Astrocyte (in vitro differentiated cells and primary cell): ENCODE measurements around the gene TAF15. TPM values are rescaled to one million over a fixed set of nuclear protein-coding genes. Genes with fewer than 3 reads are reported as not detected.

Experiments used
- DNase-seq: peaks from one replicate; pipeline ENCODE4 v3.0.0-alpha.2; 2010; ENCODE audit warnings: low read depth
- FAIRE-seq: peaks from 2 replicates; lab custom pipeline; 2011; peaks lifted over from hg19 to GRCh38; lab: Jason Lieb, UNC
- H2AFZ ChIP-seq: 2 replicates; pipeline ENCODE4 v1.6.0; 2012; ENCODE audit warnings: low read depth, low read length, inconsistent platforms
- H3K27ac ChIP-seq: 2 replicates; pipeline ENCODE4 v1.5.1; 2011; ENCODE audit warnings: low read depth, low read length, inconsistent platforms
- H3K27me3 ChIP-seq: 2 replicates; pipeline ENCODE4 v1.6.0; 2011; ENCODE audit warnings: low read length, inconsistent platforms; ENCODE audit not compliant: insufficient read depth
- H3K36me3 ChIP-seq: 2 replicates; pipeline ENCODE4 v1.5.1; 2011; ENCODE audit warnings: low read length, inconsistent platforms; ENCODE audit not compliant: insufficient read depth
- H3K4me1 ChIP-seq: 2 replicates; pipeline ENCODE4 v1.5.1; 2011; ENCODE audit warnings: low read length, inconsistent platforms; ENCODE audit not compliant: insufficient read depth
- H3K4me2 ChIP-seq: 2 replicates; pipeline ENCODE4 v1.6.0; 2012; ENCODE audit warnings: low read length, inconsistent platforms
- H3K4me3 ChIP-seq: 2 replicates; pipeline ENCODE4 v1.5.1; 2011; ENCODE audit warnings: low read depth, mild to moderate bottlenecking, low read length, inconsistent platforms; ENCODE audit not compliant: insufficient read depth
- H3K79me2 ChIP-seq: 2 replicates; pipeline ENCODE4 v1.6.0; 2012; ENCODE audit warnings: mild to moderate bottlenecking, low read length, inconsistent platforms; ENCODE audit not compliant: insufficient read depth
- H3K9ac ChIP-seq: 2 replicates; pipeline ENCODE4 v1.6.0; 2012; ENCODE audit warnings: mild to moderate bottlenecking, low read length, inconsistent platforms
- H3K9me3 ChIP-seq: 2 replicates; pipeline ENCODE4 v1.5.1; 2012; ENCODE audit warnings: low read depth, mild to moderate bottlenecking, low read length, inconsistent platforms; ENCODE audit not compliant: insufficient read depth
- H4K20me1 ChIP-seq: 2 replicates; pipeline ENCODE4 v1.6.0; 2012; ENCODE audit warnings: low read length, inconsistent platforms; ENCODE audit not compliant: insufficient read depth
- H3K27ac Mint-ChIP-seq: one replicate; pipeline ENCODE4 v1.8.0; 2021; ENCODE audit warnings: mild to moderate bottlenecking, mixed read lengths; ENCODE audit not compliant: unreplicated experiment
- H3K27me3 Mint-ChIP-seq: one replicate; pipeline ENCODE4 v1.8.0; 2021; ENCODE audit warnings: low read depth, mixed read lengths; ENCODE audit not compliant: unreplicated experiment
- H3K36me3 Mint-ChIP-seq: one replicate; pipeline ENCODE4 v1.8.0; 2021; ENCODE audit warnings: low read depth, mixed read lengths; ENCODE audit not compliant: unreplicated experiment
- H3K4me1 Mint-ChIP-seq: one replicate; pipeline ENCODE4 v1.8.0; 2021; ENCODE audit warnings: low read depth, mixed read lengths; ENCODE audit not compliant: unreplicated experiment
- H3K4me3 Mint-ChIP-seq: one replicate; pipeline ENCODE4 v1.8.0; 2021; ENCODE audit warnings: mild to moderate bottlenecking, moderate library complexity, mixed read lengths; ENCODE audit not compliant: unreplicated experiment
- H3K9me3 Mint-ChIP-seq: one replicate; pipeline ENCODE4 v1.8.0; 2021; ENCODE audit warnings: mild to moderate bottlenecking, mixed read lengths; ENCODE audit not compliant: unreplicated experiment
- CTCF ChIP-seq: IDR thresholded peaks from 2 replicates; pipeline ENCODE4 v1.5.1; 2011; ENCODE audit warnings: low read depth, mild to moderate bottlenecking, inconsistent platforms, low read length, moderate library complexity; ENCODE audit not compliant: insufficient read depth
- EZH2 ChIP-seq: IDR thresholded peaks from 2 replicates; pipeline ENCODE4 v1.6.1; 2012; ENCODE audit warnings: mild to moderate bottlenecking, low read length, inconsistent platforms; ENCODE audit not compliant: insufficient read depth
- total RNA-seq: library from RNA; stranded (reverse); gene quantifications from 2 replicates; pipeline ENCODE4 v1.2.1, GENCODE V29; 2021

The TAF15 gene
- total RNA-seq, 1 donor from 2014 or later: 156 TPM

DNA sequence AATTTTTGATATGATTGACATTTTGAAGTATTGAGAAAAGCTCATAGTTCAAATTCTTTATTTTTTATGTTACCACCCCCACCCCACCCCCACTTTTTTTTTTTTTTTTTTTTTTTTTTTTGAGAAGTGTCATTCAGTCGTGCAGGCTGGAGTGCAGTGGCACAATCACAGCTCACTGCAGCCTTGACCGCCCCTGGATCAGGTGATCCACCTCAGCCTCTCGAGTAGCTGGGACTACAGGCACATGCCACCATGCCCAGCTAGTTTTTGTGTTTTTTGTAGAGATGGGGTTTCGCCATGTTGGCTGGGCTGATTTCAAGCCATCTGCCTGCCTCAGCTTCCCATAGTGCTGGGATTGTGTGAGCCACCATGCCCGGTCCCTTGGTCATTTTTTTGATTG is 7.4 kb downstream of the TAF15 start:
- Histone ChIP-seq H3K9me3 (no peaks in the 10 kb centered on the region), H2AFZ (no peak overlapping the region), H3K4me2 (no peak overlapping the region), H3K27ac (no peak overlapping the region), H3K79me2 (peaks cover 95% of the 10 kb centered on the region), H4K20me1 (peaks cover 63% of the 10 kb centered on the region), H3K27me3 (no peaks in the 10 kb centered on the region), H3K4me3 (no peak overlapping the region), H3K9ac (no peak overlapping the region), H3K4me1 (no peaks in the 10 kb centered on the region), H3K36me3 (peaks cover 25% of the 10 kb centered on the region)
- DNase-seq: no peak
- H3K27ac Mint-ChIP-seq: no peak overlapping the region
- no peak for FAIRE-seq
- peaks cover 2% of the 10 kb centered on the region for H3K36me3 Mint-ChIP-seq
- H3K4me1 Mint-ChIP-seq: peaks cover 7% of the 10 kb centered on the region
- no peaks in the 10 kb centered on the region for H3K27me3 Mint-ChIP-seq
- H3K9me3 Mint-ChIP-seq: no peaks in the 10 kb centered on the region
- TF ChIP-seq EZH2 (no peak), CTCF (no peak)
- no peak overlapping the region for H3K4me3 Mint-ChIP-seq

DNA sequence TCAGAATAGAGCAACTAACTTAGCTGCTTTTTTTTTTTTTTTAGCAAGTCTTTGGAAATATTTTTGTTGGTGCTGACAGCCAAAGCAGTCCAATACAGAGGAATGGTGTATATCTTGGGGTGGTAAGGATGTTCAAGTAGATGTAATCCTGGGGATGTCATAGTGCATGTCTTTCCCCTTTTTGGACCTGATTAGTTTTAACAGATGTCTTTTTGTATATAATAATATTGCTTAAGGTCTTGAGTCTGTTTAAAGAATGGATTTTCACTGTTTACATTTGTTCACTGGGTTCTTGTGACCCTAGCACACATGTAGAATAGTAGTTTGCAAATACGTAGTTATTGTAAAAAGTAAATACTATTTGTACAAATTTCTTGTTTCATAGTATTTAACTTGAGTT is 7.9 kb downstream of the TAF15 start:
- Histone ChIP-seq H3K4me2 (no peak overlapping the region), H3K36me3 (peaks cover 27% of the 10 kb centered on the region)
- H3K36me3 Mint-ChIP-seq: peaks cover 2% of the 10 kb centered on the region

More for the DNA sequence above, 7.9 kb downstream of the TAF15 start:
- Mint-ChIP-seq H3K27me3 (no peaks in the 10 kb centered on the region), H3K4me3 (no peak overlapping the region), H3K27ac (no peak overlapping the region), H3K9me3 (no peaks in the 10 kb centered on the region), H3K4me1 (peaks cover 7% of the 10 kb centered on the region)
- no peak for FAIRE-seq
- Histone ChIP-seq H3K4me1 (no peaks in the 10 kb centered on the region), H3K4me3 (no peak overlapping the region), H4K20me1 (peaks cover 58% of the 10 kb centered on the region), H3K79me2 (peaks cover 90% of the 10 kb centered on the region), H3K27ac (no peak overlapping the region), H3K9me3 (no peaks in the 10 kb centered on the region), H3K27me3 (no peaks in the 10 kb centered on the region), H2AFZ (no peak overlapping the region), H3K9ac (no peak overlapping the region)
- DNase-seq: no peak
- TF ChIP-seq CTCF (no peak), EZH2 (no peak)
